GM21619 (cell line): ENCODE data around the gene SUGT1.
A peak's percentile ranks its signal among the peaks of the same experiment; 100 is the strongest.
"Not testable (repeated sequence)": the region's sequence is repeated elsewhere in the genome, so short reads cannot be mapped to it uniquely, and the experiment has no call there.

Experiments
- ATAC-seq: cut with Tn5 transposase; IDR thresholded peaks from one replicate; pipeline ENCODE4 v1.9.1; 2021; ENCODE audit not compliant: unreplicated experiment

SUGT1 gene

GRCh38 chr13:52665325-52665724, 12.7 kb downstream of the SUGT1 start:
- no peak for ATAC-seq

- no peak for ATAC-seq
Observed at GRCh38 chr13:52669677-52670076, 17.0 kb downstream of the SUGT1 start.

GRCh38 chr13:52670726-52671125, 18.1 kb downstream of the SUGT1 start:
- ATAC-seq: no peak

GRCh38 chr13:52673465-52673864, 20.8 kb downstream of the SUGT1 start:
- no peak for ATAC-seq

- no peak for ATAC-seq
Observed at GRCh38 chr13:52677823-52678222, 25.2 kb downstream of the SUGT1 start.

- not testable (repeated sequence) for ATAC-seq
Observed at GRCh38 chr13:52685806-52686205, 33.2 kb downstream of the SUGT1 start.

- no peak for ATAC-seq
Observed at GRCh38 chr13:52686376-52686775, 33.7 kb downstream of the SUGT1 start.

- ATAC-seq: peak; percentile 60
Observed at GRCh38 chr13:52695856-52696255, 43.2 kb downstream of the SUGT1 start.

GRCh38 chr13:52696566-52696965, 43.9 kb downstream of the SUGT1 start:
- ATAC-seq: no peak

- no peak for ATAC-seq
Observed at GRCh38 chr13:52701728-52702465, 49.3 kb downstream of the SUGT1 start.

- ATAC-seq: no peak
Observed at GRCh38 chr13:52703482-52703881, 50.8 kb downstream of the SUGT1 start.

GRCh38 chr13:52706081-52706480, 53.4 kb downstream of the SUGT1 start:
- ATAC-seq: no peak

GRCh38 chr13:52707375-52707774, 54.7 kb downstream of the SUGT1 start:
- ATAC-seq: no peak

- not testable (repeated sequence) for ATAC-seq
Observed at GRCh38 chr13:52708266-52708665, 55.6 kb downstream of the SUGT1 start.

GRCh38 chr13:52711286-52711685, 58.6 kb downstream of the SUGT1 start:
- no peak for ATAC-seq

GRCh38 chr13:52712385-52712784, 59.7 kb downstream of the SUGT1 start:
- no peak for ATAC-seq

- ATAC-seq: no peak
Observed at GRCh38 chr13:52713894-52714293, 61.3 kb downstream of the SUGT1 start.

- not testable (repeated sequence) for ATAC-seq
Observed at GRCh38 chr13:52720904-52721303, 68.3 kb downstream of the SUGT1 start.

GRCh38 chr13:52721356-52721755, 68.7 kb downstream of the SUGT1 start:
- not testable (repeated sequence) for ATAC-seq

GRCh38 chr13:52723181-52723580, 70.5 kb downstream of the SUGT1 start:
- no peak for ATAC-seq

GRCh38 chr13:52725302-52725701, 72.7 kb downstream of the SUGT1 start:
- no peak for ATAC-seq

GRCh38 chr13:52726258-52726657, 73.6 kb downstream of the SUGT1 start:
- no peak for ATAC-seq

GRCh38 chr13:52734075-52734623, 81.5 kb downstream of the SUGT1 start:
- ATAC-seq: no peak
